ACHN (cell line): ENCODE measurements around the gene RNF39.

Experiments used
- DNase-seq: peaks from one replicate; pipeline ENCODE4 v3.0.0-alpha.2; 2015
- in situ Hi-C: cut with HindIII; loops from 2 replicates; pipeline ENCODE4 v1.10.0; 2017; ENCODE audit warnings: low sequenced_read_pairs, low pct_ligation_motif_present, low pct_unique_long_range_greater_than_20kb

RNF39 gene

GRCh38 chr6:30066577-30067459, 8.8 kb downstream of the RNF39 start, which contains the start of gene PPP1R11:
Gene PPP1R11 (plus strand): TSS chr6:30067198. CDS start chr6:30067411, 213 bp downstream.
- peak; percentile 98 for DNase-seq
- in situ Hi-C loops, result no loop called here

GRCh38 chr6:30066082-30066481, 9.5 kb downstream of the RNF39 start:
- DNase-seq, result no peak

GRCh38 chr6:30063315-30063714, 12.3 kb downstream of the RNF39 start:
- DNase-seq, result no peak
- in situ Hi-C loops, result no loop called here

More at GRCh38 chr6:30066082-30066481, 9.5 kb downstream of the RNF39 start:
- in situ Hi-C loops, result no loop called here

GRCh38 chr6:30062471-30063178, 12.9 kb downstream of the RNF39 start:
- in situ Hi-C loops, result no loop called here
- DNase-seq, result no peak

GRCh38 chr6:30061858-30062458, 13.6 kb downstream of the RNF39 start:
- peak; percentile 18 for DNase-seq

GRCh38 chr6:30061092-30061857, 14.3 kb downstream of the RNF39 start, which contains the start of gene POLR1H:
Gene POLR1H (plus strand): TSS chr6:30061265. CDS start chr6:30061525, 260 bp downstream.
- DNase-seq, result peak; percentile 96
- in situ Hi-C loops, result no loop called here

More at GRCh38 chr6:30061858-30062458, 13.6 kb downstream of the RNF39 start:
- in situ Hi-C loops, result no loop called here

- peak; percentile 44 for DNase-seq
- in situ Hi-C loops, result no loop called here
Observed at GRCh38 chr6:30060606-30061091, 14.9 kb downstream of the RNF39 start.

GRCh38 chr6:30055513-30055912, 20.1 kb downstream of the RNF39 start:
- in situ Hi-C loops, result no loop called here
- DNase-seq, result no peak

GRCh38 chr6:30053682-30054081, 21.9 kb downstream of the RNF39 start:
- DNase-seq, result no peak

GRCh38 chr6:30047220-30047619, 28.3 kb downstream of the RNF39 start:
- in situ Hi-C loops, result no loop called here
- no peak for DNase-seq

More at GRCh38 chr6:30053682-30054081, 21.9 kb downstream of the RNF39 start:
- in situ Hi-C loops, result no loop called here

GRCh38 chr6:30044630-30045029, 30.9 kb downstream of the RNF39 start:
- no peak for DNase-seq
- in situ Hi-C loops, result no loop called here

- in situ Hi-C loops, result no loop called here
Observed at GRCh38 chr6:30043744-30044143, 31.8 kb downstream of the RNF39 start.

GRCh38 chr6:30042914-30043313, 32.7 kb downstream of the RNF39 start:
- in situ Hi-C loops, result no loop called here
- no peak for DNase-seq

More at GRCh38 chr6:30043744-30044143, 31.8 kb downstream of the RNF39 start:
- DNase-seq, result no peak

- in situ Hi-C loops, result no loop called here
- no peak for DNase-seq
Observed at GRCh38 chr6:30042476-30042875, 33.1 kb downstream of the RNF39 start.

GRCh38 chr6:30041821-30042220, 33.7 kb downstream of the RNF39 start:
- DNase-seq, result no peak
- in situ Hi-C loops, result no loop called here

- DNase-seq, result no peak
- in situ Hi-C loops, result no loop called here
Observed at GRCh38 chr6:30041221-30041620, 34.3 kb downstream of the RNF39 start.

- peak; percentile 20 for DNase-seq
Observed at GRCh38 chr6:30037182-30037788, 38.3 kb downstream of the RNF39 start.

GRCh38 chr6:30035784-30036183, 39.8 kb downstream of the RNF39 start:
- in situ Hi-C loops, result no loop called here
- no peak for DNase-seq

More at GRCh38 chr6:30037182-30037788, 38.3 kb downstream of the RNF39 start:
- in situ Hi-C loops, result no loop called here
